ENCODE data around the gene SCIN. TPM values are rescaled to one million over a fixed set of nuclear protein-coding genes. Genes with fewer than 3 reads are reported as not detected.

Gene SCIN
- 0.21 and 5.3 TPM in 2 replicates for total RNA-seq

DNA sequence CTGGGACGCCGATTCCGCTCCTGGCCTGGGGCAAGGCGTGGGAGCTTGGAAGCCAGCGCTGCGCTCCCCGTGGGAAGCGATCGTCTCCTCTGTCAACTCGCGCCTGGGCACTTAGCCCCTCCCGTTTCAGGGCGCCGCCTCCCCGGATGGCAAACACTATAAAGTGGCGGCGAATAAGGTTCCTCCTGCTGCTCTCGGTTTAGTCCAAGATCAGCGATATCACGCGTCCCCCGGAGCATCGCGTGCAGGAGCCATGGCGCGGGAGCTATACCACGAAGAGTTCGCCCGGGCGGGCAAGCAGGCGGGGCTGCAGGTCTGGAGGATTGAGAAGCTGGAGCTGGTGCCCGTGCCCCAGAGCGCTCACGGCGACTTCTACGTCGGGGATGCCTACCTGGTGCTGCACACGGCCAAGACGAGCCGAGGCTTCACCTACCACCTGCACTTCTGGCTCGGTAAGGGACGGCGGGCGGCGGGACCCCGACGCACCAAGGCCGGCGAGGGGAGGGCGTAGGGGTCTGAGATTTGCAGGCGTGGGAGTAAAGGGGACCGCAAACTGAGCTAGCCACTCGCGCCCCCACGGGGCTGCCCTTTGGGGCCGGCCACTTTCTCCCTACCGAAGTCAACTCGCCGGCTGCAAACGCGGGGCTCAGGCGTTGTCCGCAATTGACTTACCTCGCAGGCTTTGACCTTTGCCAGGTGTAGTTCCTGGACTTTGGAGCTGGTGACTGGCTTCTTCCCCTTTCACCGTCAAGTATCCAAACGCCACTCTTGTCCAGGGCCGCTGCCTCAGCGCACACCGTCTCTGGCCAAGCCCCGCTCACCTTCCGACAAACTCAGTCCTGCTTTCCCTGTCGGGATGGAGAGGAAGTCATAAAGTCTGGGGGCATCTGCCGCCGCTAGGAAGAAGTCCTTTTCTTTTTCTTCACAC, at the start of gene SCIN:
SCIN (plus strand) TSS at position 187 of the 928 bp plus-strand sequence; CDS start at position 254, 67 bp downstream.

DNA sequence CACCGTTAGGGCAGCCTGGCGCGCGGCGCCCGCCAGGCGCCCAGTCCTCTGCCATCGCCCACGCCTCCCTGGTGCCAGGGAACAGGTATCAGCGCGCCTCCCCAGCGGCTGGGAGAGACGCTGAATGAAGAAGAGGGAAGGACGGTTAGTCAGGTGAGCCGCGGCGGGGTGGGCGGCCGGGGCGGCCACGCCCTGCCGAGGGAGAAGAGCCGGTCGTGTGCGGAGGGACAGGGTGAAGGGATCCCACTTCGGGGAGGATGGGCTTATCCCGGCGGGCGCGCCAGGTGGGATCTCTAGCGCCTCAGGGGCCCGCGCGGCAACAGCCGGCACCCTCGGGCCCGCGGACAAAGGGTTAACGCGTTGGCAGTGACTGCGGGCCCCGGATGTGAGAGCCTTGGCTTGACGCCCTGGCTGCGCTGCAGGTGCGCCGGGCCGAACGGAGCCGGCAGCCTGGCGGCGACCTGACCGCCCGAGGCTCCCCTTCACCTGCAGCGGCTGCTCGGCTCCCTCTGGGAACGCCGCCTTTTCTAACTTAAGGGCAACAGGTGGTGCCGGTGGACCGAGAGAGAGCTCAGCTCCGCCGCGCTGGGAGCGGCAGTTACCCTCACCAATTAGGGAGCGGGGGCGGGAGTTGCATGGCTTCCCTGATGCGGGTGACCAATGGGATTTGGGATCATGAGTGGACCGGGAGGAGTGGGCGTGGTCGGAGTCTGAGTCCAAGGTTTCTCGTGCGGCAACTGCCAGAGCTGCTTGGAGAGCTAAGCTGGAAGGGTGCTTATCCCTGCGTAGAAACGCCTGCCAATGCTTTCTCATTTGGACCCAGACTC, 116.6 kb downstream of the SCIN start, which contains the start of gene ARL4A:
ARL4A (plus strand) TSS at position 743 of the 827 bp plus-strand sequence. CDS start 622 bp downstream, outside the sequence.

Other genes starting within 250 kb of the SCIN start
- gene VWDE, start 166.9 kb upstream of the SCIN start, total RNA-seq, result 1.9 and 3.6 TPM in 2 replicates
- 23.4 and 75.5 TPM in 2 replicates for gene ARL4A, start 116.9 kb downstream of the SCIN start, total RNA-seq